NCI-H69 (cell line): ENCODE data around the gene NAA11.
"Not testable (repeated sequence)": the region's sequence is repeated elsewhere in the genome, so short reads cannot be mapped to it uniquely, and the experiment has no call there.

Experiments
- DNase-seq: peaks from one replicate; lab custom pipeline; 2025; lab: John Stamatoyannopoulos, UW

Gene NAA11

DNA sequence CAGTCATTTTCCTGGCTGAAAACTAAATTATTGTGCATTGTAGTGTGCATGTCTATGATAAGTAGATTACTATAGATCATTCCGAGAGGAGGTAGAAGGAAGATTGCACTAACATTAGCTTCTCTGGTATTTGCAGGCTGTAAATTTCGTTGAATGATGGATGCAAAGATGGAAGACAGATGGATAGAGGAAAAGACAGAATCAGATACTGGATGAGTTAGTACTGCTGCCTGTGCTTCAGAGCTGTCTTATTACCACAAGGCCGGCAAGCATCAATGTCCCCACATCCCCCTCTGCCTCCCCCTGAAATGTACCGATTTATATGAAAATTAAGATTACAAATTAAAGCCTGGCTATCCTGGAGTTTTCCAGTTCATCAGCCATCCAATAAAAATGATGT is 17.7 kb downstream of the NAA11 start:
- no peak for DNase-seq

DNA sequence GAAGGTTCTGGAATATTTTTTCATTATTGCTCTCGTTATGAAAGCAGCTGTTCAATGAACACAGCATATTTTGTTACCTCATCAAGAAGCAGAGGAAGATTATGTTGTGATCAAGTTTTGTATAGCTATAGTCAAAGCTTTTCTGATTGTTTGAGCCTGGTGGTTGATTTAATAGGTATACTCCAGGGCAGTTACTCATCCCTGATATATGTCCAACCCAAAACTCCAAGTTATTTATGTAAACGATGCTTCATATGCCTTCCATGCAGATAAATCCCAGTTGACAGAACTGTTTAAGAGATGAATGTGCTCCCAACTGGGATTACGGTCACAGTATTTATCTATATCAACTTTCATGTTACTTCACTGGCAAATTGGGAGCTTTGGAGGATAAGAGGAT is 19.1 kb downstream of the NAA11 start:
- DNase-seq: peak; percentile 17

DNA sequence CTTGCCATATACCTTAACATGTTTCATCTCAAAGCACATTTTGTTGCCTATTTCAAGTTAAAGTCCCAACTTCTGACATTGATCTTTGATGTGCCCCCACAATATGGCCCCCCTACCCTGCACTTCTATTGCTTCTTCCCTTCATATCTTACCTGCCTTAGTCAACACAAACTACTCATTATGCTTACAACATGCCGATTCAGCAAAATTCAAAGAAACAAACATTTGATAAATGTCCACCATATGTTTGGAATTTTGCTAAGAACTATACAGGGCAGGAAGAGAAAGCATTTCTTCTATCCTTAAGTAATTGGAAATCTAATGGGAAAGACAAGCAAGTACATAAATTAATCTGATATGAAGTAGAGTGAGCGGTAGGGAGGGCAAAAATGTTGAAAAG is 25.6 kb downstream of the NAA11 start:
- no peak for DNase-seq

DNA sequence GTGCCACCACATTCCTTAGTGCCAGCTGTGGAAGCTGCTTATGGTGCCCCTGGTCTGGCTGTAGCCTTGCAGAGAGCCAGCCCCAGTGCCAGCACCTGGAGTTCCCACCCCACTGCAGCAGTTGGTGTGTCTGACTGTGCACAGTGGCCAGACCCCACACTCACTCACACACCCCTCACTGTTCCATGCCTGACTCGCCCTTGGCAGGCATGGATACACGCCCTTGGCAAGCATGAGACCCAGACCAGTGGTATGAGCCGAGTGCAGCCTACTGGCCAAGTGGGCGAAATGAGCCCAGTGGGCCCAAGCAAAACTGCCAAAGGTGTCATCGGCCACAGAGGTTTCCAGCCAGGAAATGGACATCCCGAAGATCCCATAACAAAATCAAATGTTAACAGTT is 27.4 kb downstream of the NAA11 start:
- DNase-seq: no peak

DNA sequence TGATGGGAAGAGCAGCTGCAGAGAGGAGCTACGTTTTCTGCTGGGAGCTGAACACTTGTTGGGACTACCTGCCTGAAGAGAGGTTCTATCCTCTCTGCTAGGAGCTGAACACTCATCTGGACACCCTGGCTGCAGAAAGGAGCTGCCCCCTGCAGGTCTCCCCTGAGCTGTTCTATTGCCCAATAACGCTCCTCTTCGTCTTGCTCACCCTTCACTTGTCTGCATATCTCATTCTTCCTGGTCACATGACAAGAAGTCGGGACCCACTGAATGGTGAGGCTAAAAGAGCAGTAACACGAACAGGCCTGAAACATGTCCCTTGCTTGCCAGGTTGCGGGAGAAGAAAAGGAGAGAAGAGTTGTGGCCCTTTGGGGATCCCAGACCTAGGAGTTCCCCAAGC is 27.8 kb downstream of the NAA11 start:
- DNase-seq: no peak

DNA sequence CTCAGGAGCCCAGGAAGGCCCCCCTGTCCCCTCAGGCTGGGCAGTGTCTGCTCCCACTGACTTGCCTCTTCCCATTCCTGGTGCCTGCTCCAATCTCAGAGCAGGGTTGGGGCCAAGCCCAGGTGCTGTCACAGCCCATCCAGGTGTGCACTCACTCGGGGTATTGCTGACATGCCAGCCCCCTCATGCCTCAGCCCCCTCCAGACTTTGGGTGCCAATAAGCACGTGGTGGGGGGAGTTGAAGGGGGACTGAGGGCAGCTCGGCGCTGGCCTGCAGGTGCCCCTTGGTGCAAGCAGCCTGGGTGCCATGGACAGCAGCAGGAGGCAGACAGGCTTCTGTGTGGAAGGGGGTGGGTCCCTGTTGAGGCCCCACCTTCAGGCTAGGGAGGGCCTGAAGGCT is 28.4 kb downstream of the NAA11 start:
- DNase-seq: no peak

DNA sequence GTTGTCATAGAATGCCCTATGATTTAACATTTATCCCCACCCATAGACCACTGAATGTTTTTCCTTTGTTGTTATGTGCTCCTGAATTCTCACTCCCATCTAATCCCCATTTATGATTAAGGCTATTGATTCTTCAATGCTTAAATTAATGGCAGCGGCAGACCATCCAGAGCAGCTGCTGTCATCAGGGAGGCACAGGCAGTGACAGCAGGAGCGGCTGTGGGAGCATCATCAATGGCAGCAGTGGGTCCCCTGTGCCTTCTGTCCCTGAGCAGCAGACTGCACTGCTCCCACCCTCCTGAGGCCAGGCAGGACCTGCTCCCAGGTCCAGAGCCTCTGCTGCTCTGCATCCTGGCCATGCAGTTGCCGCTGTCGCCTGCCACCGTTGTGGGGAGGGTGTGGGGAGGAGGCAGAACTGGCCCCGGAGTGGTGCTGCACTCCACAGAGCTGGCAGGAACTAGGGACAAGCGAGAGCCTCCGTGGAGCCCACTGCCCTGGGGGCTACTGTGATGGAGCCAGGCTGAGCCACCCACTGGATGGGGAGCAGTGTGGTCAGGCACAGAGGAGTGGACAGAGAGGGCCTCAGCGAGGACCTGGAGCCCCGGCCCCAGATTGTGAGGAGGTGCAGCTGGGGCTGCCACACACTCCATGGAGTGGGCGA is 29.0 kb downstream of the NAA11 start:
- DNase-seq: no peak

DNA sequence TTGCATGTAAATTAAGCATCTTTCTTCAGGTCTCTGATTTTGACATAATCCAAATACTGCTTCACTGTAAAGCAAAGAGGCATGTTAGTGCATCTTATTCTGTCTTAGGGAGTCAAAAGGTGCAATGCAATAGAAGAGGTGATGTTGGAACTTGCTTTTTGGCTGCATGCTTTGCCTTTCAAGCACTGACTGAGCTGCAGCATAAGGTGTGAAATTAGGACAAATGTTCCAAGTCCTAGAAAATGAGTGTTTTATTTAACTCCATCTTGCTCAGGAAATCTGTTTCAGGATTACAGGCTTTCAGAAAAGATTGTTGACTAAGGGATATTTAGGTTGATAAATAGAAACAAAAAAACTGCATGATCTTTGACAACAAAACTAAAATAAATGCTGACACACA is 30.8 kb downstream of the NAA11 start:
- DNase-seq: no peak

DNA sequence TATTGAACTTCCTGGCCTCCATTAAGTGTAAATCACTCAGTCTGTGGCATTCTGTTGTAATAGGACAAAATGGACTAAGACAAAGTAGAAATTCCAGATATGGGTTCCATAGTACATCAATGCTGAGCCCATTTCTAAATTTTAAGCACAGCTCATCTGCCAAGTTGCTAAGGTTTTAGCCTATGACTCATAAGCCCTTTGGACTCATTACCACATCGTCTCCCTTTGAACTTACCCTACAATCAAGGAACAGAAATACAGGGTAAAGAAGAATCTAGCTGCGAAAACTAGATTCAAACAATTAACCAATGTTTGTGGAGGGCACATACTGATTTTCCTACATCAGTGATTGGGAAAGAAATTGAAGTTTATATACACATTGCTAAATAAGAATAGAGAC is 31.8 kb downstream of the NAA11 start:
- DNase-seq: peak; percentile 58

DNA sequence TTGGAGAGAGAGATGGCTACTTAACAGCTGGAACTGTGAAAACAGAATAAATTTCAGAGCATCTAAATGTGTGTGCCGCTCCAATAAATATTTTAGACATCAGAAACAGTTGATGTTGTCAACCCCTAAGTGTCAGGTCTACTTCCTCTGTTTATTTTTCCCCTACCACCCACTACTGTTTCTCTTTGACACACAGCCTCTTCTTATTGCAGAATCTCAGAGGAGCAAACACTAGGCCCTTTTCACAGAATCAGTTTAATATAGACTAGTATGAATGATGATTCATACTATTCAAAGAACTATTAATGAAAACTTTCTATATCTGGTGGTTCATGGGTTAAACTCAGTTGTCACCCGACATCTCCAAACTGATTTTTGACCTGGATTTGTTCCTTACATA is 33.9 kb downstream of the NAA11 start:
- DNase-seq: peak; percentile 37

DNA sequence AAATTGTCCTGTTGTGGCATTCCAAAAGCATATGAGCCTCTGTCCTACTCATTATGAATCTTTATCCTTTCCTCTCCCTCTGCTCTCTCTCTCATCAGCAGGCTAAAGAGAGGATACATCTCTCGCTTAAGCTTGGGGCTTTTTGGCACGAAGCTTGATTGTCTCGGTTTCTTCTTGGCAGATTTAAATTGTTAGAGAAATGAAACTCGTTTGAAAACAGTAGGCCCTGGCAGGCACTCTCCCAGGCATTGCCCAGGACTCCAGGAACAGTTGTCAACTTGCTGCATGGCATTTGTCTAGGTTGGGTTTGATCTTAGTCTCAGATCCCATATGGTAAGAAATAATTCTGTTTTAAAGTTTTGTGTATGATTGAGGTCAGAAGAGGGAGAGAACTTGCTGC is 35.5 kb downstream of the NAA11 start:
- DNase-seq: peak; percentile 8

DNA sequence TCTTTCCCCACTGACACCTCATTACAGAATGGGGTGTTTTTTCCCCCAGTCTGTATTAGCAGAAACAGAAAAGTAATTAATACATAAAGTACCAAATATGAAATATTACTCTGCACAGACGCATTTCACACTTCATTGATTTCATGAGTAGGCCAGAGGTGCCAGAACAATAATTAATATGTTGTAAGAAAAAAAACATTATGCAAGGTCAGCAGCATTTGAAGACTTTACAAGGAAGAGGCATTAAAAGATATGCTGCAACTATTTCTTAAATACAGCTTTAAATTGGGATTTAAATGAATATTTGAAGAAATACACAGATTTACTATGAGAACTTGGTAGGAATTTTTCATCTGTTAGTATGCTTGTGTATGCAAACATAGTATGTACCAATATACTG is 37.7 kb downstream of the NAA11 start:
- no peak for DNase-seq

DNA sequence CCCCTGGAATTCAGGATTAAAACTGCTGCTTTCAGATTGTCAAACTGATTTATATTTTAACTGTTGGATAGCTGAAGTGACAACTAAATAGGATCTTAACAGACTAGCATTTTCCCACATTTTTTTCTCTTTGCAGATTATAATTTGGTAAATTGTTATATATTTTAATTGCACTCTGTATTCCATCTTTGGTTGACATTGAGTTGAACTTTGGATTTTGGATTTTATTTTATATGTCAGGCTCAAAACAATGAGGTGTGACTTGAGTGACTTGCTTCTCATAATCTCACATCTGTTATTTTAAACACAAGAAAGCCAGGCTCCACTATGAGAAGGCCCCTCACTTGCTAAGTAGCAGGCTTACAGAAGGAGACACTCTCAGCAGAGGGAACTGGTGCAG is 38.1 kb downstream of the NAA11 start:
- DNase-seq: peak; percentile 73

DNA sequence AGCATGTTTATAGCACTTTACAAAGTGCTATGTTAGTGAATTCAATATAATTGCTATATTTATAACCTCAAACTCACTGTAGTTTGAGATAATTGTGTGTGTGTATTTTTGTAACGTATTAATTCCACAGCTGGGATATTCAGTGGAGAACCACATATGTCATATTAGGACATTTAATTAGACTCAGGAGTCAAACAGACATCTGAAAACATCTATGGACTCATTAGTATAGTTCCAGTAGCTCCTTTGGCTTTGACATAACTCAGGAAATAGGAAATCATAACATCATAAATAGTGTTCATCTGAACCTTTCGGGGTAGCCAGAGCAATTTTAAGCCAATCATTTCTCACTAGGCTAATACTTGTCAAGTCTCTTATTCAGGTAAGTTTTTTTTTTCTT is 38.8 kb downstream of the NAA11 start:
- peak; percentile 46 for DNase-seq

DNA sequence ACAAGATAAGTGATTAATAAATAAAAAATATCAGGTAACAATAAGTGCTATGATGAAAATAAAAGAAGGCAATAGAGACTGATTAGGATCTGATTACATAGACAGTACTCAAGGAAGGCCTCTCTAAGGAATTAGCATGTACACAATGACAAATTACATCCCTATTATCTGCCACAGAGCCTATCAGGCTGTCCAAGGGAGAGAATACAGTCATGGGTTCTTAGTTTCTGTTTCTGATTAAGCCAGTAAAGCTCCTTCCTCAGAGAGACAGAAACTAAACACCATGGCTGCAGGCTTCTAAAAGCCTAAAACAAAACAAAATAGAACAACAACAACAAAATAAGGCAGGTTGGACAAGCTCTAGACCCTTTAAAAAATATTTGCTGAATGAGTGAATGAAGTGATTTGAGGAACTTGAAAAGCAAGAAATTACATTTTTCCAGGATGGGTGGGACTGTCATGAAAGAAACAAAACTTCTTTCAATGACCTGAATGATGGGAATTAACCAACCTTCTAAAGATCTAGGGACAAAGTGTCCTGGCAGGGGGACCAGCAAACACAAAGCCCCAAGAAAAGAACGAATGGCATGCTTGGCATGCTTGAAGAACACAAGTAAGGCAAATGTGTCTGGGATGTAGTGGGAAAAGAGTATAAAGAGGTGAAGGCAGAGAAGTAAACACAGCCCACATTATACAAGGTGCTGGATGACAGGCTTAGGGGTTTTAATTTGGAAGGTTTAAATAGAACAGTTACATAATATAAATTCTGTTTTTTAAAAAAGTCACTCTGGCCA is 44.1 kb downstream of the NAA11 start:
- peak; percentile 28 for DNase-seq

DNA sequence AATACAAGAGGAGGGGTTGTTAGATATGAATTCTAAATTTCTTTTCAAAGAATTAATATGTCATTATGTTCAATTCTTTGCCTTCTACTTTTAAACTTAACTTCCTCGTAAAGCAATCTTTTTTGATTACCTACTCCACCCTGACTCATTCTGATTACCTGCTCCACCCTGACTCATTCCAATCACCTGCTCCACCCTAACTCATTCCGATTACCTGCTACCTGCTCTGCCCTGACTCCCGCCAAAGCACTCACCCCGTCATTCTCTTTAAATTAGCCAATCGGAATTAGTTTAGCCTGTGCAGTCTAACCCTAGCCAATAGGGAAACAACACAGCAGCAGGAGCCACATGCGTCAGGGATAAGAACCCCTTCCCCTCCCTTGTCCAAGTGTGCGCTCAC is 48.4 kb downstream of the NAA11 start:
- not testable (repeated sequence) for DNase-seq

DNA sequence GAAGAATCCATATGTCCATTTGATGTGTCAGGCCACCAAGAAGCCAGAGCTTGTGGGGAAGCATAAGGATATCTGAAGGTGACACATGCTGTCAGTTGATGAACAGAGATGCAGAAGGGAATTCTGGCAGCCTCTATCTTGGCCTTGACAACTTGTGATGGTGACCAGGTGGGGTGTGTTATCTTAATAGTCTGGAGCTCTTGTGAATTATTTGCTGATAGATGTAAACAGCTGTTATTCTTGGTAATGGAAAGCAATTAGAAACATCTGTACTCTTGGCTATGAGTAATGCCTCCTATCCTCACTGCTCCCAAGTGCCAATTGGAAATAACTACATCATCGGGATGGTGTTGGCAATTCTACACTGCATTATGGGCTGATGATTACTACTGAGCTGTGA is 51.9 kb downstream of the NAA11 start:
- DNase-seq: peak; percentile 72

DNA sequence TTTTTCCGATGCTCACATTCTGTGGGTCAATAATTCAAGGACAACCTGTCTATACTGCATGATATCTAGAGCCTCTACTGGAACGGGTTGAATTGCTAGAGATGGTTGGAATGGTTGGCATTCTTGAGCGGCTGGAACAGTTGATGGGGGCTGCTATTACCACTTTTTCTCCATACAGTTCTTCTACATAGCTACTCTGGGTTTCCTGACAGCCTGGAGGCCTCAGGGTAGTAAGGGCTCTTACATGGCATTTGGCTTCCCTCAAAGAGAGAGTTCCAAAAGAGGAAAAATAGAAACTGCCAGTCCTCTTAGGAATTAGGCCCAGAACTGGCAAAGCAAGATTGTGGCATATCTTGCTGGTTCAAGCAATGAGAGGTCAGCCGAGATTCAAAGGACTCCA is 53.1 kb downstream of the NAA11 start:
- no peak for DNase-seq

DNA sequence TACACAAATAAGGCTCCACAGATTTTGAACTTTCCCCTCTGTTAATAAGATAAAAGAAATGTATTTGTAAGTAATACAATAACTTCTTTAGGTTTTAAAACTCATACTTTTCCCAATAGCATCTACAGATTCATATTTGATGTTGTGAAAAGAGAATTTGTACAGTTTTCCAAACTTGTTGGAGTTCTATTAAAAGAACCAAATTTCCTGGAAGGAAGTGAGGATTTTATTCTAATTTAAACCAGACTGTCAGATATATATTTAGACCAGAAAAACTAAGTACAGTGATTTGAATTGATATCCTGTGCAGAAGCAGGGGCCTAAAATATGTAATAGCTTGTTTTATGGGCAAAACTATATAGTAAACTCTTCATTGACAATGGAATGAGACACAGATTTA is 53.7 kb downstream of the NAA11 start:
- no peak for DNase-seq

DNA sequence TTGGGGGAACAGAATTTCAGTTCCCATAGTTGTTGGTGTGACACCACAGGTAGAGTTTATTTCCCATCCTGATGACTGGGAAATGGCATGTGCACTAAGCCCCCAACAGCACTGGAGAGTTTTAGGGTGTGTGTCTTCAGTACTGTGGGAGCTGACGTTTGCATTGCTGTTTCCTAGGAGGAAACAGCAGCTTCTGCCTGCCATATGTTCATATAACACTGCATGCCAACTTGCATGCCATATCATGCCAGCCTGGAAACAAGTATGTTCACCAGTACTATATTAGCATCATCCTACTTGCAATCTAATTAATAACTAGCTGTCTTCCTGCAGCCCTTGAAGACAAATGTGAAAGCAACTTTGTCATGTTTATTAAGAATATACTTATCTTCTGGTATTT is 58.2 kb downstream of the NAA11 start:
- peak; percentile 28 for DNase-seq
